CD4-positive, alpha-beta T cell treated with Interleukin-4 for 4 hours (primary cell): ENCODE measurements around the gene DSCAML1.

ENCODE experiments used
- DNase-seq: peaks from one replicate; pipeline ENCODE4 v3.0.0-alpha.2; 2020

The DSCAML1 gene

DNA sequence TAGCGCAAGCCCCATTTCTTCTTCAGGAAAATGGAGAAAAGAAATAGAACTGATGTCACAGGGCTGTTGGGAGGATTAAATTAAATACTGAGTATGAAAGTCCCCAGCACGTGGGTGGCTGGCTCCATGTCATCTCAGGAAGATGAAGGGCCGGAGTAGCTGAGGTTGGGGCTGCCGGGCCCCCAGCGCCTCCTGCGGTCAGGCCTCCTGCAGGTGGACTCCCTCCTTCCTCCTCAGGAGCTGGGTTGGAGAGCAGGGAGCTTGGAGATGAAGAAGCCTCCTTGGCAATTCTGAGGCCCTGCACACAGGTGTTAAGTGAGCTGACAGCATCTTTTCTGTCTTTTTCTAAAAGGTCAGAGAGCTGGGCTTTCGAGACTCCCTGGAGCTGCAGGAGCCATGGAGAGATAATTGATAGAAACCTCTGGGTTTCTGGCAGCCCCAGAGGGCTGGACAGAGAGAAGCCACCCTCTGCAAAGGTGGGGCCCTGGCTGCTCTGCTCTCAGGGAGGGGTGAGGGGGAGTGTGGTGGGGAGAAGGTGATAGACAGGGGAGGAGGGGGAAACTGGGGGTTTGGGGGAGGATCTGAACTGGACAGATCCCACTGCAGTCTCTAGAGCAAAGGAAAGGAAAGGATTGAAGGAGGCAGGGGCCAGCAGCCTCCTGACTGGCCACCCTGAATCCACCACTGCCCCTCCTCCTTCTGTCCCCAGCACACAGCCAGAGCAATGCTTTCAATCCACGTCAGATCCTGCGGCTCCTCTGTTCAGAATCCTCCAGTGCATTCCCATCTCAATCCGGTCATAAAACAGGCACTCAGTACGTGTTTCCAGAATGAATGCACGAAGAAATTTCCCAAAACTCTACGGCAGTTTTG, 258.5 kb downstream of the DSCAML1 start:
- DNase-seq: no peak

GRCh38 chr11:117535850-117536411, 261.1 kb downstream of the DSCAML1 start:
- no peak for DNase-seq

GRCh38 chr11:117535201-117535849, 261.7 kb downstream of the DSCAML1 start:
- no peak for DNase-seq

GRCh38 chr11:117532568-117532967, 264.4 kb downstream of the DSCAML1 start:
- DNase-seq: no peak

DNA sequence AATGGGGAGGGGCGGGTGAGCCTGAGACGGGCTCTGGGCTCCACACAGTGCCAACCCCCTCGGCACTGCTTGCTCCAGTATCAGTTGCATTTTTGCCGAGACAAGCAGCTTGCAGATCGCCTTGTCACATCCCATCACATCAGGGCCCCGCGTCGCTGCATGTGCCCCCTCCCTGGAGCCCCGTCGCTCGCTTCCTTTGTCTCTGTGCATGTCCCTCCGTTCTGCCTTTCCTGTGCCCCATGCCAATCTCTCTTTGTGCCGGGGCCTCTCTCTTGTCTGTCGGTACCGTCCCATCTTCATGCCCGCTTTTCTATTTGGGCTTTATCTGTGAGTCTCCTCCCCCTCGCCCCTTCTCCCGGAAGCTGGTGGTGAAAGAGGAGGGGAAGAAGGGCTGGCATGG, 267.2 kb downstream of the DSCAML1 start:
- DNase-seq: no peak

DNA sequence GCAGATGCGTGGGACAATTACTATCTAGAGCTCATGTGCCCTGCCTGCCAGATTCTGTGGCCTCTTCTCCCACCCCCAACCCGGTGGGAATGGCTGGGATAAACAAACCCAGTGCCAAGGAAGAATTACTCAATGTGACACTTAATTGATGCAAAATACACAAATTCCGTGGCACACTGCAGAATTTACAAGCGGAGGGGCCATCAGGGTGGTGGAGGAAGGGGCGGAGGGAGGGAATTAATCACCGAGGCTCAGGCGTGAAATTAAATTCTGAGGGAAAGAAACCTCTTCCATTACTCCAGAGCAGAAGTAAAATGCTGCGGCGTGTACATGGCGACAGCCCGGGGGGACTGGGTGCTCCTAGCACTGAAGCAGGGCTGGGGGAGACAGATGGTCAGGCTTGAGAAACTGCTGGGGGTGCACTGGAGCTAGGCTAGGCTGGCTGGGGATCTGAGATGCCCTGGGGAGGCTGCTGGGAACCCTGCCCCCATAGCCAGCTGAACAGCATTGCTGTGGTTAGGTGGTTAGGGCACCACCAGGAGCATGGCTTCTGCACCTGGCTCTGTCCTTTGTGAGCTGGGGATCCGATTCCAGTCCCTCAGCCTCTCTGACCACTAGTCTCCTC, 268.8 kb downstream of the DSCAML1 start:
- DNase-seq: no peak

GRCh38 chr11:117527271-117527670, 269.7 kb downstream of the DSCAML1 start:
- DNase-seq: no peak

DNA sequence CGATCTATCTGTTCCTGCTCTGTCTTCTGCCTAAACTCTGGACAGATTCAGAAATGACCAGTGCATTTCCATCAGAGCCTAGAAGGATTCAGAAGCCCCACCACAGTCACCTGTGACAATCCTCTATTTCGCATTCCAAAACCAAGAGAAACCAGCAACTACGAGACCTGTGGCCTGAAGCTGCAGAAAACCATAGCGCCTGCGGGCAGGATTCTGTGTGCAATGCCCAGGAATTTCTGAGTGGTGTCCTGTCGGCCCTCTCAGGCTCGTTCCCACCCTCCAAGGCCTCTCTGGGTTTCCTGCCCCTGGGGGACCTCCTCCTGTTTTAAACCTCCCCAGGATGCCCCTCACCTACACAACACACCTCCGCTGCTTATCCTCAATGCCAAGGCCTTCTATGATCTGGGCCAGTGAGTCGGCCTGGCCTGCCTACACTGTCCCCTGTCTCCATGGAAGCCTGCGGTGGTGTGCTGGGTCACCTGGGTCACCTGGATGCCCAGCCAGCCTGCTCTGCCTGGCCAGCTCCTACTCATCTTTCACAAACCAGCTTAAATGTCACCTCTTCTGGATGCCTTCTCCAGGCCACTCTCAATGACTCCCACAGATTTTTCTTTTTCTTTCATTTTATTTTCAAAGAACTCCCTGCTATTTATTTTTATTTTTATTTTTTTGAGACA, 271.0 kb downstream of the DSCAML1 start:
- no peak for DNase-seq

GRCh38 chr11:117524468-117525183, 272.4 kb downstream of the DSCAML1 start:
- no peak for DNase-seq

DNA sequence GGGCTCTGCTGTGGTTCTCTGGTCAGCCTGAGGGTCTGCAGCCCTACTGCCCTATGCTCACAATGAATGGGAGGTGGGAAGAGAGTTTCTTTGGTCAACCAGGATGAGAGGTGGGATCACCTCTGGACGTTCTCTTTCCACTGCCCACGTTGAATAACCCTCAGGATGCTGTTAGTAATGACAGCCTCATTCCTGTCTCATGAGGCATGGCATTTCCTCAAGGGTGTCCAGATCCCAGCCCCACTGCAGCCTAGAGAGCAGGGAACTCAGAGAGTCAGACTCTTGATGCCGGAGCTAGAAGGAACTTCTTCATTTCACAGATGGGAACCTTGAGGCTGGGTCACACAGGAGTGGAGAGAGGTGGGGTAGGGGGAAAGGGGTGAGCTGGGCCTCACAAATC, 273.3 kb downstream of the DSCAML1 start:
- DNase-seq: no peak

DNA sequence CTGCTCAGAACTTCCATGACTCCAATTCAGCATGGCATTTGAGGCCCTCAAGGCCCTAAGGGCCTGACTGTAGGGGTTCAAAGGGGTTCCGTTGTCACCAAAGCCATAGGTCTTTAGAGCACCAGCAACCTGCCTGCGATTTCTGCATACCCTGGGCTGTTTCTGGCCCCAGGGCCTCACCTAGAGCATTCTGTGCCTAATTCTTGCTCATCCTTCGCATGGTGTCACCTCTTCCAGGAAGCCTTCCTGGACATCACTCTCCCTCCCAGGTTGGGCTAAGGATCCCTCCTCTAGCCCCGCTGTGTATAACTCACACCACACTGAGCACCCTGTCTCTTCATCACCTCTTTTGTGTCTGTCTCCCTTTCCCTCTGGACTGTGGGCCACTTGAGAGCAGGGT, 275.0 kb downstream of the DSCAML1 start:
- no peak for DNase-seq

DNA sequence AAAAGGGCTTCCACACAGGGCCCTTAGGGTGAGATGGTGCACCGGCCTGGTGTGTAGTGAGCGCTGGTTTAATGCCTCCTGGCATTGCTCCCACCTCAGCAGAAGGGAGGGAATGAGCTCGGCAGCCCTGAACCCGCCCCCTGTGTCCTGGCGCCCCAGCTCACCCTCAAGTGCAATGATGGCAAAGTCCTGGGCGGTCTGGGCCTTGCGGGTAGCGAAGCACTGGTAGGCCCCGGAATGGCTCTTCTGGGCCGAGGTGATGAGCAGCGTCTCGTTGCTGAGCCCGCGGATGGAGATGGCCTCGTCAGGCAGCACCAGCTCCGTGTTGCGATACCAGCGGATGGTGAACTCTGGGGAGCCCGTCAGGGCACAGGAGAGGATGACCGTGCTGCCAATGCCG, 276.1 kb downstream of the DSCAML1 start:
- no peak for DNase-seq

DNA sequence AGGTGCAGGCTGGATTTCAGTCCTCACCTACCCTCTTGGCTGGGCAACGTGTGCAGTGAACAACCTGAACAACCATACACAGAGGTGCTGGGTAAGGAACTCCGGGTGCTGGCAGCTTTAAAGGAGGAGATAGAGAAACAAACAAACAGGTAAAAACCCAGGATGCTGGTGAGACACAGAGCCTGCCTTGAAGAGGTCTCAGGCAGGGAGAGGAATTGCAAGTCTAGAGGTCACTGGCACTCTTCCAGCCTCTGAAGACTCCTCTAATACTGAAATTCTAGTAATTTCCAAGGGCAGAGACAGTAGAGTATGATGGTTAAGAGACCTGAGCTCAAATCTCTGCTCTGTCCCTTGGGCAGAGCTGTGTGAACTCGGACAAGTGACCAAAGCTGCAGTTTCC, 276.8 kb downstream of the DSCAML1 start:
- no peak for DNase-seq

DNA sequence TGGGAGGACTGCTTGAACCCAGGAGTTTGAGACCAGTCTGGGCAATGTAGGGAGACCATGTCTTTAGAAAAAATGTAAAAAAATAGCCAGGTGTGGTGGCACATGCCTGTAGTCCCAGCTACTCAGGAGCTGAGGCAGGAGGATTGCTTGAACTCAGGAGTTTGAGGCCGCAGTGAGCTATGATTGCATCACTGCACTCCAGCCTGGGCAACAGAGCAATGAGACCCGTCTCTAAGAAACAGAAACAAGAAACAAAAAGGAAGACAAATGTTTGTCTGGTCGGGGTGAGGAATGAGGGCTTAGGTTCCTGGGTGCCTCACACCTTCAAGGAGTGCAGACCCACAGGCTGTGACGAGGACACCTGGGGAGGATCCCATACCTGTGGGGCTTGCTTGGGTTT, 277.4 kb downstream of the DSCAML1 start:
- DNase-seq: no peak

- no peak for DNase-seq
Measured at GRCh38 chr11:117519170-117519569, 277.8 kb downstream of the DSCAML1 start.

GRCh38 chr11:117518455-117518854, 278.6 kb downstream of the DSCAML1 start:
- DNase-seq: no peak

DNA sequence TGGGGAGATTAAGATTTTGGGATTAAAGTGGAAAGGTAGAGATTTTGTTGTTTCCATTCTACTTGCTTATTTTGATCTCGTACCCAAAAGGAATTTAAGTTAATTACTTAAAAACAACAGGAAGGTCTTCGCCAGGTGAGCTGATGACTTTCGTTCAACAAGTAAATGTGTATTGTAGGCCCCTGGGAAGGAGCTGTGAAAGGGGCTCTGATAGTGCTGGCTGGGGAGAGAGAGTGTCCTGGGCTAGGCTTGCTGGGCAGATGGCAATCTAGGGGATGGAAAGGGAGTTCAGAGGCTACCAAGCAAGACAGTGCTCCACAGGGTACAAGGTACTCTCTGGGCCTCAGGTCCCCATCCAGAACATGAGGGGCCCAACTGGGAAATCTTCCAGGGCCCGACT, 279.9 kb downstream of the DSCAML1 start:
- DNase-seq: no peak

GRCh38 chr11:117515892-117516787, 280.9 kb downstream of the DSCAML1 start:
- no peak for DNase-seq

DNA sequence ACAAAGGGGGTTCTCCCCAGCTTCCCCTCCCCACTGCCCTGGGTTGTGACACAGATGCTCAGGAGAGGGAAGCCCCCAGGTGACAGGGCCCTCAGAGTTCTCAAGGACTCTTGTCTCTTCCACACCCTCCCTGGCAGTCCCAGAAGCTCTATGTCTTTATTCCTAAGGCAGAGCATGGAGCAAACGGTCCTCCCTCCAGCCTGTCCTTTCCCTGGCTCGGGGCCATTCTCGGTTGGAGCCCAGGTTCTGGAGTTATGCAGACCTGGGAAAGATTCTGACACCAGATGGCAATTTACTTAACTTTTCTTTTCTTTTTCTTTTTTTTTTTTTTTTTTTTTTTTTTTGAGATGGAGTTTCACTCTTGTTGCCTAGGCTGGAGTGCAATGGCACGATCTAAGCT, 282.8 kb downstream of the DSCAML1 start:
- DNase-seq: no peak

- DNase-seq: no peak
Measured at GRCh38 chr11:117513666-117514065, 283.4 kb downstream of the DSCAML1 start.

DNA sequence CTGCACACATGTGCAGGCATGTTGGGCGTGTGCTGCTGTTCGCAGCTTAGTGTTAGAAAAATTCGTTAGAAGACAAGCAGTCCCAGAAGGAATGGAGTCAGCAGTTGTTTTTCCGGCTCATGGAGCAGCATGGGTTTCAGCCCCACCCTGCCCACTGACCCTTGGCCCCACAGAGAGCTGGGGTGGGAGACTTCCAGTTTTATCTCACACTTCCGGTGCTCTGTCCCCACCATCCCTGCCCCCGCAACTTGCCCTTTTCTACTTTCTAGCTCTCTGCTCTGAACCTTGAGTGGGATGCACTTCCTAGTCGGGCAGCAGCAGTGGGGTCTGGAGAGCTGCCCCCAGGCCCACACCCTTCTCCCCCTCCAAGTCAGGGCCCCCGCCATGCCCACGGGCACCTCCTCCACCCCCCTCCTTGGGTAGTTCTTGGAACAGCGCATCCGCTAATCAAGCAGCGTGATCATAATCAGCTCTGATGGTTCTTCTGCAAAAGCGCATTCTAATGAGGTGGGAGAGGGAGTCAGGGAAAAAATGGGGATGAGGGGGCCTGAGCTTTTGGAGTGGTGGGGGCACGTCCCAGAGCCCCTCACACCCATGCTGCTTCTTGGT, 285.0 kb downstream of the DSCAML1 start:
- no peak for DNase-seq
